ENCODE measurements around the gene AFDN. TPM values are rescaled to one million over a fixed set of nuclear protein-coding genes. Genes with fewer than 3 reads are reported as not detected.

Gene AFDN
- polyA plus RNA-seq, 1 donor from 2014 or later = 5.7 TPM

DNA sequence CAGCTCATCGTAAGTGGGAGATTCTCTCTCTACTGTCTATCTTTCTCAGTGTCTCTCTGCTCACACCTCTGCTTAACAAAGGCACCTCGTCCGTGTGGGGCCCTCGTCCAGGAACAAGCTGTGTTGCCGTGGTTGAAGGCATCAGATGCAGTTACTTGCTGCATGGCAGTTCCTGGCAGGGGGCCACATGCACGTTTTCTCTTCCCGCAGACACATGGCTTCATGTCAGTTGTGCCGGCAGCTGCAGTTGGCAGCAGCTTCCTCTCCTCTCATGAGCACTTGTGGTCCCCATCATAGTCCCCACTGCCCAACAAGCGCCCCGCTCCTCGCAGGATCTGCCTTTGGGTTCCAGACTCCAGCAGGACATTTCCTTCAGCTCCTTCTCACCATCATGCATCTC lies 7.1 kb upstream of the AFDN start:
- H3K9me3 Mint-ChIP-seq = peaks cover 0 to 2% (median 0%) of the 10 kb centered on the region in 3 donors
- H3K27ac Mint-ChIP-seq = no peak overlapping the region
- no peak overlapping the region for H3K4me3 Mint-ChIP-seq
- H3K36me3 Mint-ChIP-seq = peaks cover 2% of the 10 kb centered on the region
- no peaks in the 10 kb centered on the region for H3K4me1 Mint-ChIP-seq
- H3K27me3 Mint-ChIP-seq = peaks cover 7% of the 10 kb centered on the region

DNA sequence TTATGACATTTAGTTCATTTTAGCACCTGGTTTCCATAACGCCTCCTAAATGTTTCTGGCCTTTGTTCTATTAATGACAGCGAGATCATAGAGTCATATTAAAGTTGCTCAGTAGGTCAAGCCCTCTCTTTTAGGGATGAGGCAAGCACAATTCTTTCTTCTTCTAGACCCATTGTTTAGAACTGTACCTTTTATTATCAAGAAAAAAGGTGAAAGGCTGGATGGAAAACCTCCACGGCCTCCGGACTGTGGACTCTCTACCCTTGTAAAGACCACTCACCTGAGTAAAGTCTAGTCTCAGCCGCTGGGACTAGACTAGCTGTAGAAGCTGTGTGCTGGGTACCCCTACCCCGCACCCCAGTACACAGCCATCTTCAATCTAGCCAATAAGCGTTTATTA lies 6.0 kb upstream of the AFDN start:
- Mint-ChIP-seq H3K4me1 (peaks cover 0 to 6% (median 5%) of the 10 kb centered on the region in 3 donors), H3K9me3 (peaks cover 0 to 2% (median 0%) of the 10 kb centered on the region in 3 donors), H3K27me3 (peaks cover 11% of the 10 kb centered on the region), H3K4me3 (no peak overlapping the region), H3K27ac (no peak overlapping the region), H3K36me3 (peaks cover 2% of the 10 kb centered on the region)

DNA sequence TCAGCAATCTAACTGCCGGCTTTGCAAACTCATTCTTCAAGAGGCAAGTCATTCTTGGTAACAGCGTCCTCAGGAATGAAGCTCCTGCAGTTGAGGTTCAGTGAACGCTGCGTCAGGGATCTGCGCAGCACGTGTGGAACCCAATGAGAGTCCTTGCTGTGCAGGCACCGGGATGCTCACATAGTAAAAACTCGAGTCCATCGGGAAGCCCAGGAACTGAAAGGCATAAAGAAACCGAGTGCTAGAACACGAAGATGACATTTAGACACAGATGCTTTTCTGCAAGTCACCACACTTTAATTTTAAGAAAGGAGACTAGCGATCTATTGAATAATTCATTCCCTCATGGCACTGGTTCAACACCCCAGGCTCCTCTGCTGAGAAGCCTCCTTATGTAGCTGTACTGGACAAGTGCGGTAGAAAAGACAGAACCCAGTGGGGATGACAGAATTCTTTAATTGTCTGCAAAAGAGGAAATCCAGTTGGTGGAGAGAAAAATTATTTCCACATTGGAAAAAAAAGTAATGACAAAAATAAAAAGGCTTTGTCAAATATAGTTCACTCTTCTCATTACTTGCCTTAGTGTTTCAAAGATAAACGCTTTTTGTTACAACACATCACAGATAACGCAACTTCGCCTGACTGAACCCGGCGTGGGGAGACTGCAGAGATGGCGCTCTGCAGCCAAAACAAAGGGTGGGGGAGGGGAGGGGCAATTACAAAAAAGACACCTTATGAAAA lies 1.9 kb upstream of the AFDN start:
- H3K36me3 Mint-ChIP-seq = no peaks in the 10 kb centered on the region
- peaks cover 11 to 16% (median 12%) of the 10 kb centered on the region in 3 donors for H3K4me1 Mint-ChIP-seq
- H3K27ac Mint-ChIP-seq = peak overlapping the region in 2 of 3 donors; percentile 76 to 93

DNA sequence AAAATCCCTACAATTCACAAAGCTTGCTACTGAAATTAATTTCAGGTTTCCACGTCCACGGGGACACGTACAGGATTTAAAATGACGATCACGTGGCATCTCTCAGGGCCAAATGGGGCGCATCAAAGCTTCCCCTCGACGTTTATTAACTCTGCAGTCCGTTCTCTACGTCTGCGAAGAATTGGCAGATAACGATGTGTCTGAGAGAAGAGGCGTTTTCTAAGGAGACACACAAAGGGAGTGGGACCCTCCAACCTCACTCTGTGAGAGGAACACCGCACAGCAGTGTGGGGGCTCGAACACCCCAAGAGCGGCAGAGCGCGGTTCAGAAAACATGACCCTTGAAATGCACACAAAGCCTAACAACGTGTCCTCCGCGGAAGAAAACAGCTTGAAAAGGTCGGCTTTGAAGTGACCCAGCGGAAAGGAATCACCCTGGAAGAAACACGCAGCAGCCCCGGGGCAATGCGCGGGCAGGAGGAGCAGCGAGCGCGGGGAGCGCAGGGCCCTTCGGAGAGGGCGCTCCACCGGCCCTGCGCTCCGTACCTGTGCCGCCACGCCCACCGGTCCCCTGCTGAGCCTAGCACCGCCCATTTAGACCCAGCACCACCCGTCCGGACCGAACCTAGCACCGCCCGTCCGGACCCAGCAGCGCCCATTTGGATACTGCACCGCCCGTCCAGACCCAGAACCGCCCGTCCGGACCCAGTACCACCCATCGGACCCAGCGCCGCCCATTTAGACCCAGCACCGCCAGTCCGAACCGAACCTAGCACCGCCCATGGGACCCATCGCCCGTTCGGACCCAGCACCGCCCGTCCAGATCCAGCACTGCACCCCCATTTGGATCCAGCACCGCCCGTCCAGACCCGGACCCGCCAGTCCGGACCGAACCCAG lies 1.1 kb upstream of the AFDN start:
- peaks cover 13 to 16% (median 15%) of the 10 kb centered on the region in 3 donors for H3K4me1 Mint-ChIP-seq
- H3K27me3 Mint-ChIP-seq = peaks cover 14% of the 10 kb centered on the region
- H3K27ac Mint-ChIP-seq = peak overlapping the region; percentile 86 to 93 (median 89)
- peak overlapping the region; percentile 90 to 96 (median 95) for H3K4me3 Mint-ChIP-seq
- no peaks in the 10 kb centered on the region for H3K36me3 Mint-ChIP-seq
- no peaks in the 10 kb centered on the region for H3K9me3 Mint-ChIP-seq

More for the DNA sequence above, 1.9 kb upstream of the AFDN start:
- no peaks in the 10 kb centered on the region for H3K9me3 Mint-ChIP-seq
- peaks cover 12% of the 10 kb centered on the region for H3K27me3 Mint-ChIP-seq
- H3K4me3 Mint-ChIP-seq = peak overlapping the region; percentile 48 to 96 (median 78)

DNA sequence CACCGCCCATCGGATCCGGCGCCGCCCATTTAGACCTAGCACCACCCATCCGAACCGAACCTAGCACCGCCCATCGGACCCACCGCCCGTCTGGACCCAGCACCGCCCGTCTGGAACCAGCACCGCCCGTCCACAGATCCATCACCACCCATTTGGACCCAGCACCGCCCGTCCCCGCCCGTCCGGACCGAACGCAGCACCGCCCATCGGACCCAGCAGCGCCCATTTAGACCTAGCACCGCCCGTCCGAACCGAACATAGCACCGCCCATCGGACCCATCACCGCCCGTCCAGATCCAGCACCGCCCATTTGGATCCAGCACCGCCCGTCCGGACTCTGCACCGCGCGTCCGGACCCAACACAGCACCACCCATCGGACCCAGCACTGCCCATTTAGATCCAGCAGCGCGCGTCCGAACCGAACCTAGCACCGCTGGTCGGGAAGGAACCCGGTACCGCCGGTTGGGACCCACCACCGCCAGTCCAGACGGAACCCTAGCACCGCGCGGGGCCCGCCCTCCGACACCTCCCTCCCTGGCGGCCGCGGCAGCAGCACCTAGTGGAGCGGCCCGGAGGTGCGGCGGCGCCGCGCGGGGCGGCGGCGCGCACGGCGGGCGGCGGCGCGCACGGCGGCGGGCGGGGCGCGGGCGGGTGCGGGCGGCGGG lies 348 bp upstream of the AFDN start:
- Mint-ChIP-seq H3K4me1 (peaks cover 13 to 16% (median 15%) of the 10 kb centered on the region in 3 donors), H3K9me3 (no peaks in the 10 kb centered on the region), H3K36me3 (no peaks in the 10 kb centered on the region), H3K27me3 (peaks cover 14% of the 10 kb centered on the region), H3K4me3 (peak overlapping the region; percentile 90 to 96 (median 95)), H3K27ac (peak overlapping the region; percentile 86 to 93 (median 89))

DNA sequence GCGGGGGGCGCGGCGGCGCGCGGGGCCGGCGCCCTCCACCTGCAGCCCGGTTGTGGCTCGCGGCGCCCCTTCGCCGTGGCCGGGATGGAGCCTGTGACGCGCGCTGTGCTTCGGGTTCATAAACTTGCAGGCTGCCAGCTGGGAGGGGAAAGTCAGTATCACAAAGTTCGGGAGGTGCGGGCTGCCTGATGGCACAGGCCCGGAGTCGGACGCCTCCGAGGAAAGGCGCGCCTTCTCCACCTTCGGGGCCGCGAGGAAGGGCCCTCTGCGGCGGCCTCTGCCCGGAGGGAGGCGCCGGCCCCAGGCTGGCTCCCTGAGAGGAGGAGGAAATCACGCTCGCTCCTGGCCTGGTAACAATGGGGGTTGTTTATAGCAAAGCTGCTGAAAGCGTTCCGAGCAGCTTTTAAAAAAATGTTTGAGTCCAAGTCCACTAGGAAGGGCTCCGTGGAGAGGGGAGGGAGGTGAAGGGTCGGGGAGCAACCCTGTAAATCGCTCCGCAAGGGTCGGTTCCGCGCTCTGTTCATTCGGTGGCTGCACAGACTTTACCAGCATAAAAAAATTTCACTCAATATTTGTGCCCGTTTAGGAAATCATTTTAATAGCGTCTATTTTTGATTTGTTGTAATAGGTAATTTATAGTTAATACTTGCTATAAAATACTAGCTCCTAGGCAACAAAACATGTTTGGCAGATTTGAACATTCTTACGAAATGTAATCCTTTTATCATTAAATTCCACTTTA lies 1.0 kb downstream of the AFDN start:
- Mint-ChIP-seq H3K9me3 (no peaks in the 10 kb centered on the region), H3K27me3 (peaks cover 14% of the 10 kb centered on the region), H3K27ac (peak overlapping the region; percentile 74 to 92 (median 76)), H3K4me1 (peaks cover 21 to 24% (median 22%) of the 10 kb centered on the region in 3 donors), H3K36me3 (no peaks in the 10 kb centered on the region), H3K4me3 (peak overlapping the region; percentile 84 to 93 (median 92))

DNA sequence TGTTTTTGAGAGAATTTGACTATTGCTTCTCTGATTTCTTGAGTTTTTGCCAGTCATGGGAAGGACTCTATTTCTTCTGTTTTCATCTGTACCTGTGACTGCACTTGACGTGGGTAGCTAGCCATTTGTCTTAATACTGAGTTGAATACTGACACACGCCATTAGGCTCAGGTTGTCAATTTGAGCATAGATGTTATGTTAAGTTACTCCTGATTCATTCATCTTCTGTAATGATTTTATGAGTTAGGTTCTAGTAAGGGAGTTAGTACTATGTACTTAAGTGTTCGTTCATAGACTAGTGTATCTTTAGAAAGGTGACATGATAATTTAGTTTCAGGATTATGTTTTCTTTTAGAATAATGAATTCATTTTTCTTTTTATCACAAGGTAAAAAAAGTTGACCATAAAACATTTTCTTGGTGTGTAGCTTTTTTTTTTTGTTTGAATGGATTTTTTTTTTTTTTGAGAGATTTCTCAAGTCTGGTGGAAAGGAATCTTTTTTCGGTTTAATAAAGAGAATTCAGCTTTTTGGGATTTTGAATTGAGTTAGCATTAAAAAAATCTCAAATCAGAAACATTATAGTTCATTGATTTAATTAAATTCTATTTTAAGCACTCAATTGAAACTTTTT lies 1.7 kb downstream of the AFDN start:
- Mint-ChIP-seq H3K27me3 (peaks cover 14% of the 10 kb centered on the region), H3K27ac (peak overlapping the region; percentile 10 to 76 (median 74)), H3K4me3 (peak overlapping the region; percentile 84 to 93 (median 92)), H3K36me3 (no peaks in the 10 kb centered on the region), H3K4me1 (peaks cover 28 to 31% (median 29%) of the 10 kb centered on the region in 3 donors), H3K9me3 (no peaks in the 10 kb centered on the region)

DNA sequence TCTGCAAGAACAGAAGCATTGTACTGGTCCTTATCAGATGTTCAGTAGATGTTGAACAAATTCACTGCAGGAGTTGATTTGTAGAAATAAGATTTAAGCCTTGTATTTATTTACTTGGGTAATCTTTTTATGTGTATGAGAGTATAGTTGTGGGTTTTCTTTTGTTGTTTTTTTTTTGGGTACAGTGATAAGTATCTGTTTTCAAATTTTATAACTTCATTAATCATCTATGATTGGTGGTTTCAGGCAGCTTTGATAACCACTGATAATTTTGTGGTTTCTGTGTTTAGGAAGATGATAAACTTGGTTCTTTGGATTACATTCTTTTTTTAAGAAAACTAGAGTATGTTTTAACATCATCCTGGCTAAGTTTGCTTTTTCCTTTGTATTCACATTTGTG lies 2.8 kb downstream of the AFDN start:
- H3K27ac Mint-ChIP-seq = peak overlapping the region in 1 of 3 donors; percentile 16
- peaks cover 32% of the 10 kb centered on the region in 3 donors for H3K4me1 Mint-ChIP-seq
- H3K9me3 Mint-ChIP-seq = no peaks in the 10 kb centered on the region
- peaks cover 13% of the 10 kb centered on the region for H3K27me3 Mint-ChIP-seq
- H3K4me3 Mint-ChIP-seq = peak overlapping the region in 1 of 4 donors; percentile 92
- H3K36me3 Mint-ChIP-seq = no peaks in the 10 kb centered on the region

DNA sequence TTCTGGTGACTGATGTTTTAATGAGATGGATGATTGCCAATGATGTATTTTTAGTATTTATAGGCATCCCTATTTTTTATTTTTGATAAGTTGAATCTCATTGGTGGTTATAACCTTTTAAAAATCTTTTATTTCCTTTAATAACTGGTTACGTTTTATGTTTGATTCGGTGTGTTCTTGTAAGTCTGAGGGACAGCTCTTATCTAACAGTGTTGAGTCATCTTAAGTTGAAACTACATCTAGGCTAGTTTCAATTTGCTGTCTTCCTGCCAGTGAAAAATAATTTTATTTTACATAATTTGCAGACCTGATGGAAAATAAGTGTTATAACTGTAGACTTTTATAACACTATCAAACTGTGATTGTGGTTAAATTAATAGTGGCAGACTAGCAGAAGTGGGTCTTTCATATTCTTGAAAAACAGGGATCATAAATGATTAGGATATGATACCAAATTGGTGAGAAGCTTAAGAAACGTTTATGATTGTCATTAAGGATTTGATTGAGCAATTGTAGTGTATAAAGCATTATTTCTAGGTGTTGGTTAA lies 4.6 kb downstream of the AFDN start:
- H3K4me1 Mint-ChIP-seq = peaks cover 27 to 30% (median 28%) of the 10 kb centered on the region in 3 donors
- no peaks in the 10 kb centered on the region for H3K9me3 Mint-ChIP-seq
- H3K27ac Mint-ChIP-seq = no peak overlapping the region
- peaks cover 6% of the 10 kb centered on the region for H3K27me3 Mint-ChIP-seq
- H3K36me3 Mint-ChIP-seq = no peaks in the 10 kb centered on the region
- H3K4me3 Mint-ChIP-seq = peak overlapping the region in 1 of 4 donors; percentile 14

DNA sequence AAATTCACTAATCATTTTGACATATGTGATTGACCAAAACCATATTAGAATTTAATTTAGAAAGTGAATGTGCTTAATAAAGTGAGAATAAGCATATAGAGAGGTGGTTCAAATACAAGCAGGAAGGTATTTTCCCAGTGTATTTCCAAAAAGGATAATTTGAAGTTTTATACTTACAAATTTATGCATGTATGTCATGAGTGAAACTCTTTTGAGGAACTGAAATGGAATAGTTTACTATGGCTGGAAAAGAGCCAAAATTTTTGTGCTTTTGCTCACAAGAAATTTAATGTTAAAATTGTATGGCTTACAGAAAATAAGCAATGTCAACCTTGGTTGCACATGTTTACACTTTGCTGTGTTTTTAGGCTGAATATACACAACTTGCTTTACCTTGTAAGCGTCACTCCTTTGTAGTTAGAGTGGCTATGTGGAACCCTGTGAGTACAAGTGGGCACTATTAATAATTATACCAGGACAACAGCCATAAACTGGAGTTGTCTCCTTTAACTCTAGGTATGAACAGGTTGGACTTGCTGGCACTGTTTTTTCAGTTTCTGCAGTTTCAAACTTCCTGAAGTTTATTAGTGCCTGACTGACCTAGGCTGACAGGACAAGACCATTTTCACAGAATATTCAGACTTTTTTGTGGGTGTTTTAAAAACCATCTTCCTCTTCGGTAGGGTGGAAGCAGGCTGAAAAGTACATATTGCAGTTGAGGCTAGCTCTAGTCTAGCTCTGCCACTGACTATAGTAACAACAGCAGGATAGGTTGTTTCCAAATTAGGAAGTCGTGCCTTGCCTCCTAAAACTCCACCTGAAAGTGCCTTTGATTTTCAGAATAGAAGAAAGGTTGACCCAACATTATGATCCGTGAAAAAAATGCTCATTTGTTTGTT lies 6.0 kb downstream of the AFDN start:
- Mint-ChIP-seq H3K27me3 (peaks cover 4% of the 10 kb centered on the region), H3K4me3 (peak overlapping the region in 2 of 4 donors; percentile 7 to 28), H3K36me3 (no peaks in the 10 kb centered on the region)

DNA sequence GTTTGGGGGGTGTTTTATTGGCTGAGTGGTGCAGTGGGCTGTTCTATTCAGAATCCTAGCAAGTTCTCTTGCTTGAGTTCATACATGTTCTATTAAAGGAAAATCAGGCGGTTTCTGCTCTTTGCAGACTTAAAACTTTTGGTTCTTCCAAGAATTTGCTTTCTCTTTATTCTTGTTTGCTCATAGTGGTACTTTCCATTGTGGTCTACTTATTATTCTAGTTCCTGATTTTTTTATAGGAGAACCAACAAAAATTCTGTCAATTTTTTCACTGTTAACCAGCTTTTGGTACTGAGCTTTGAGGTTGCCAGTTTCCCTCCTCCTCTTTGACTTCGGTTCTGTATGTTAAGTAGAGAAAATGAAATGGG lies 6.7 kb downstream of the AFDN start:
- Mint-ChIP-seq H3K27me3 (peaks cover 2% of the 10 kb centered on the region), H3K4me1 (peaks cover 20 to 26% (median 23%) of the 10 kb centered on the region in 3 donors), H3K27ac (peak overlapping the region in 2 of 3 donors; percentile 6 to 8), H3K36me3 (no peaks in the 10 kb centered on the region), H3K9me3 (no peaks in the 10 kb centered on the region), H3K4me3 (no peak overlapping the region)

More for the DNA sequence above, 6.0 kb downstream of the AFDN start:
- H3K4me1 Mint-ChIP-seq = peaks cover 25 to 30% (median 27%) of the 10 kb centered on the region in 3 donors
- peak overlapping the region in 2 of 3 donors; percentile 6 to 8 for H3K27ac Mint-ChIP-seq
- H3K9me3 Mint-ChIP-seq = no peaks in the 10 kb centered on the region

DNA sequence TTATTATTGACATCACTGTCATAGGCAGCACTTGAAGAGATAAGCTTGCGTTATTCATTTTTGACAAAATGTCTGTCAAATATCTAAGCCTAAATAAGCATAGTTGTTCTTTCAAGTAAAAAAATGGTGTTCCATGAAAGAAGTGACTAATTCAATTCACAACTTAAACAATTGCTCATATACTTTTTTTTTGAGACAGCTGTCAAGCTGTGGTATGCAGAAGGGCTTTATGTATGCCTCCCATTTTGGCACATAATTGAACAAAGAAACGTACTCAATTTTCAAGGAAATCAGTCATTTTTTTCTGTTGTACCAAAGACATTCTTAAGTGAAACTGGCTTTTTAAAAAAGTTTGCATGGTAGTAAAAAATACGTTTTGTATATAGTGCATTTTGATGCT lies 8.5 kb downstream of the AFDN start:
- Mint-ChIP-seq H3K27ac (no peak overlapping the region), H3K4me3 (no peak overlapping the region), H3K27me3 (peaks cover under 1% of the 10 kb centered on the region), H3K9me3 (no peaks in the 10 kb centered on the region), H3K36me3 (no peaks in the 10 kb centered on the region), H3K4me1 (peaks cover 18 to 23% (median 20%) of the 10 kb centered on the region in 3 donors)

DNA sequence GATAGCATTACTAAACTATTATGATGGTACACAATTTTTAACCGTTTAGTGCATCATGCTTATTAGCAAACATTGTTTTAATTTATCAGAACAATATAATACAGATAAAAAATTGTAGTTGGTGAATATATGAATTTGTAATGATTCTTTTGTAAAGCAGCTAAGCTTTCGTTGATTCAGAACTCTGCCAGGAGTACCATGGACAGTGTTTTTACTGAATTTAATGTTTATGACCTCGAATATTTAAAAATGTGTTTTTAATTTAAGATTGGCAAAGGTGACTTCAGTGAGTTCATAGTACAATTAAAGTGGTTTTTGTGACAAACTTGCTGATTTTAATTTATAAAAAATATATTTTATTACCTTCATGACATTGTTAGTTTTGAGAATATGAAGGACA lies 10.0 kb downstream of the AFDN start:
- no peak overlapping the region for H3K4me3 Mint-ChIP-seq
- H3K4me1 Mint-ChIP-seq = peaks cover 17 to 22% (median 20%) of the 10 kb centered on the region in 3 donors
- no peaks in the 10 kb centered on the region for H3K9me3 Mint-ChIP-seq
- no peaks in the 10 kb centered on the region for H3K27me3 Mint-ChIP-seq
- H3K27ac Mint-ChIP-seq = no peak overlapping the region
- H3K36me3 Mint-ChIP-seq = no peaks in the 10 kb centered on the region

All from IgD-negative memory B cell (primary cell).